SK-N-MC (cell line): Measurements from ENCODE around the gene RGR.

ENCODE experiments used
- EZH2 ChIP-seq: fragments of 200-600 bp; sonication (generic); IDR thresholded peaks from one replicate; pipeline ENCODE4 v1.6.1; 2017; ENCODE audit warnings: antibody characterized with exemption
- FOXP2 ChIP-seq: optimal IDR thresholded peaks from 2 replicates; pipeline ENCODE3; 2011; ENCODE audit warnings: mild to moderate bottlenecking, moderate library complexity; ENCODE audit not compliant: insufficient read depth; ENCODE audit errors: extremely low read length, control extremely low read depth
- POLR2AphosphoS5 ChIP-seq: IDR thresholded peaks from 2 replicates; pipeline ENCODE4 v1.6.1; 2012; ENCODE audit warnings: mild to moderate bottlenecking, low read depth, low read length, borderline replicate concordance

- TF ChIP-seq POLR2AphosphoS5: no peak
- no peak for TF ChIP-seq EZH2
- TF ChIP-seq FOXP2: no peak
Measured at GRCh38 chr10:84302223-84302622, 57.4 kb downstream of the RGR start.
